Right lobe of liver (tissue), 4 donors: ENCODE results near the gene SPTB.

Experiments used
- POLR2A ChIP-seq: fragments of 450-650 bp; IDR thresholded peaks from one replicate; pipeline ENCODE4 v1.6.1; 2017; ENCODE audit warnings: antibody characterized with exemption, mild to moderate bottlenecking
- TF ChIP-seq, protein P1 (sequence below), 4 donors: fragments of 200-600 bp in 3 of 4; fragments of 450-650 bp in 1 of 4; IDR thresholded peaks; one replicate each; pipeline versions ENCODE4 v1.5.1 to v1.8.0; 2016 to 2022; ENCODE audit warnings: antibody characterized with exemption in 4 of 4, mild to moderate bottlenecking in 2 of 4
- donor health status: DM: no; HTN: no; CAD: no.
- donor health status: DM: no; HTN: no; CAD: no.
- donor health status: DM: no; HTN: yes; CAD: no.

DNA sequence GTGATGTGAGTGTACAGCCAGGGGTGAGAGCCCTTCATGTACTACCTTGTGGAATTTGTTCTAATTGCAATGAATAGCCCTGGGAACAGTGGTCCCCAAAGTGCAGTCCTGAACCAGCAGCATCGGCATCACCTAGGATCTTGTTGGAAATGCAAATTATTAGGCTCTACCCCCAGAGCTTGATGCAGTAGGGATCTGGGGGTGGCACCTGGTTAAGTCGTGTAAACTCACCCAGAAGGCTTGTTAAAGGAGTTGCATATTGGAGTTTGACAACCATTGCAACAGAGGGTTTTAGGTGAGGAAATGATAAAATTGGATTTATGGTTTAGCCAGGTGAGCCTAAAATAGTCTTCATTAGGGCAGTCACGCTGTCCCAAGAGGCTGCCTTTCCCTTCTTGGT lies 102.2 kb downstream of the SPTB start:
- TF ChIP-seq POLR2A: no peak
- TF ChIP-seq, protein P1, sequence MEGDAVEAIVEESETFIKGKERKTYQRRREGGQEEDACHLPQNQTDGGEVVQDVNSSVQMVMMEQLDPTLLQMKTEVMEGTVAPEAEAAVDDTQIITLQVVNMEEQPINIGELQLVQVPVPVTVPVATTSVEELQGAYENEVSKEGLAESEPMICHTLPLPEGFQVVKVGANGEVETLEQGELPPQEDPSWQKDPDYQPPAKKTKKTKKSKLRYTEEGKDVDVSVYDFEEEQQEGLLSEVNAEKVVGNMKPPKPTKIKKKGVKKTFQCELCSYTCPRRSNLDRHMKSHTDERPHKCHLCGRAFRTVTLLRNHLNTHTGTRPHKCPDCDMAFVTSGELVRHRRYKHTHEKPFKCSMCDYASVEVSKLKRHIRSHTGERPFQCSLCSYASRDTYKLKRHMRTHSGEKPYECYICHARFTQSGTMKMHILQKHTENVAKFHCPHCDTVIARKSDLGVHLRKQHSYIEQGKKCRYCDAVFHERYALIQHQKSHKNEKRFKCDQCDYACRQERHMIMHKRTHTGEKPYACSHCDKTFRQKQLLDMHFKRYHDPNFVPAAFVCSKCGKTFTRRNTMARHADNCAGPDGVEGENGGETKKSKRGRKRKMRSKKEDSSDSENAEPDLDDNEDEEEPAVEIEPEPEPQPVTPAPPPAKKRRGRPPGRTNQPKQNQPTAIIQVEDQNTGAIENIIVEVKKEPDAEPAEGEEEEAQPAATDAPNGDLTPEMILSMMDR (IDR thresholded peaks at IDR 0.05): no peak
